Caco-2 (cell line): ENCODE results near the gene CHD9NB. TPM values are rescaled to one million over a fixed set of nuclear protein-coding genes. Genes with fewer than 3 reads are reported as not detected.
"Not testable (repeated sequence)": the region's sequence is repeated elsewhere in the genome, so short reads cannot be mapped to it uniquely, and the experiment has no call there.

Experiments used
- BruUV-seq: library from RNA; stranded (reverse); fragments of 400-500 nt; replicated peaks from 2 replicates; lab custom pipeline; 2021; lab: Mats Ljungman, UMichigan
- CTCF ChIA-PET: fragments of 300-600 bp; sonication (Branson Sonifier 250); formaldehyde crosslinking; loops from one replicate; lab custom pipeline; 2022; ENCODE audit warnings: antibody characterized with exemption; lab: Charles Lee
- POLR2A ChIA-PET: fragments of 300-600 bp; sonication (Branson Sonifier 250); formaldehyde crosslinking; loops from one replicate; lab custom pipeline; 2022; ENCODE audit warnings: antibody characterized with exemption; lab: Charles Lee
- DNase-seq, 2 experiments: peaks; one replicate each; pipeline versions ENCODE4 v3.0.0 to v3.0.0-alpha.2; 2020 to 2022
- H3K27me3 ChIP-seq: replicated peaks from 2 replicates; pipeline ENCODE4 v1.6.0; 2011; ENCODE audit warnings: low read length; ENCODE audit not compliant: control insufficient read depth, insufficient read depth
- H3K36me3 ChIP-seq: 2 replicates; pipeline ENCODE4 v1.5.1; 2011; ENCODE audit warnings: low read length; ENCODE audit not compliant: control insufficient read depth, insufficient read depth
- H3K4me1 ChIP-seq: fragments of 250-450 bp; sonication (Bioruptor Pico); 2 replicates; pipeline ENCODE4 v1.5.1; 2020; ENCODE audit warnings: mild to moderate bottlenecking
- H3K4me3 ChIP-seq: 2 replicates; pipeline ENCODE4 v1.5.1; 2011; ENCODE audit warnings: low read depth, mild to moderate bottlenecking, control low read depth, low read length
- H3K9me3 ChIP-seq: fragments of 250-450 bp; sonication (Bioruptor Pico); 2 replicates; pipeline ENCODE4 v1.5.1; 2020; ENCODE audit warnings: mild to moderate bottlenecking, moderate library complexity
- H3K27ac Mint-ChIP-seq: one replicate; pipeline ENCODE4 v1.8.0; 2022; ENCODE audit warnings: mixed read lengths; ENCODE audit not compliant: unreplicated experiment
- H3K27me3 Mint-ChIP-seq: one replicate; pipeline ENCODE4 v1.8.0; 2022; ENCODE audit warnings: mixed read lengths; ENCODE audit not compliant: insufficient read depth, unreplicated experiment
- H3K36me3 Mint-ChIP-seq: one replicate; pipeline ENCODE4 v1.8.0; 2022; ENCODE audit warnings: mild to moderate bottlenecking, mixed read lengths; ENCODE audit not compliant: insufficient read depth, unreplicated experiment
- H3K4me1 Mint-ChIP-seq: one replicate; pipeline ENCODE4 v1.8.0; 2022; ENCODE audit warnings: low read depth, mixed read lengths; ENCODE audit not compliant: unreplicated experiment
- H3K4me3 Mint-ChIP-seq: one replicate; pipeline ENCODE4 v1.8.0; 2022; ENCODE audit warnings: mild to moderate bottlenecking, moderate library complexity, mixed read lengths; ENCODE audit not compliant: unreplicated experiment
- H3K9me3 Mint-ChIP-seq: one replicate; pipeline ENCODE4 v1.8.0; 2022; ENCODE audit warnings: mixed read lengths; ENCODE audit not compliant: unreplicated experiment
- intact Hi-C: fragments of 100-400 bp; cut with micrococcal nuclease; formaldehyde crosslinking; loops from one replicate; pipeline ENCODE4 v1.10.0; 2022; ENCODE audit not compliant: unreplicated experiment
- total RNA-seq: library from RNA; stranded (reverse); gene quantifications from 2 replicates; pipeline ENCODE4 v1.2.3, GENCODE V29; 2022
- TF ChIP-seq, protein P1 (sequence below), 2 experiments: fragments of 200-600 bp in 1 of 2; IDR thresholded peaks; 1 replicate in 1 of 2; 2 replicates in 1 of 2; pipeline versions ENCODE4 v1.5.1 to v1.8.0; 2011 to 2022; ENCODE audit warnings: antibody characterized with exemption in 1 of 2, control low read depth in 1 of 2, inconsistent platforms in 1 of 2, low read depth in 1 of 2, low read length in 1 of 2, mild to moderate bottlenecking in 1 of 2, moderate library complexity in 1 of 2; ENCODE audit not compliant: insufficient read depth in 1 of 2, severe bottlenecking in 1 of 2, unreplicated experiment in 1 of 2

The CHD9NB gene
- total RNA-seq, 1 experiment from 2014 or later: not detected

DNA sequence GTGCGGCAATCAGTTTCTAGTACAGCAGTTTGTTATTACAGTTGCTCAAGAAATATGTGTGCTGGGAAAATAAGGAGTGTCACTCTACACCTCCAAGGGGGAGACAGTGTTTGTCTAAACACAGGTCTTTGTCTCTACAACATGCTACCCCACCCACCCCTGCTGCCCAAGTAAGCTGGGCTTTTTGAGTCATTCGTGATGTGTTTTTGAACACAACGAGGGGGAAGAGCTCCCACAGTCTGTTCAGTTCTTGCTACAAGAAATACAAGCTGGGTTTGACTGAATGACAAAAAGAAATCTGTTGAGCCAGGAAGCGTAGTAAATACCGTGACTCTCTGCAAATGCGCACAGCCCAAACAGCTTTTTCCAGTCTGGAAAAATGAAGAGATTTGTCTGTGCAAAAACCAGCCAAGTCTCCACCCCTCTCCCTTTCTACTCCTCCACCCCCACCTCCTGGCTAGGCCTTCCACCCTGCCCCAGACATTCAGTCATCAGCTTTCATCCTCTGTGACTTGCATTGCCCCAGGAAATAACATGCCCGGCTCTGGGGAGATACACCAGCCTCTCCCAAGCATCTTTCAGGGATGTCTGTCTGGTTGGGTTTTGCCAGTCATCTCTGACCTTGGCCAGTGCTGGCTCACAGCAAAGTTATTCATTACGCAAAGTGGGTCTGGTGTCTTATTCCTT, 27.8 kb upstream of the CHD9NB start:
- Mint-ChIP-seq H3K27ac (no peak overlapping the region), H3K4me1 (no peaks in the 10 kb centered on the region), H3K9me3 (peaks cover 16% of the 10 kb centered on the region), H3K4me3 (no peak overlapping the region), H3K36me3 (peaks cover 10% of the 10 kb centered on the region), H3K27me3 (no peaks in the 10 kb centered on the region)
- Histone ChIP-seq H3K27me3 (no peaks in the 10 kb centered on the region), H3K36me3 (no peaks in the 10 kb centered on the region; the same call in 1 of the 2 replicates), H3K4me1 (no peaks in the 10 kb centered on the region), H3K4me3 (no peak overlapping the region), H3K9me3 (peaks cover 12% of the 10 kb centered on the region)
- BruUV-seq: no TSS peak
- DNase-seq: no peak
- CTCF ChIA-PET: no interaction called here
- TF ChIP-seq, protein P1, sequence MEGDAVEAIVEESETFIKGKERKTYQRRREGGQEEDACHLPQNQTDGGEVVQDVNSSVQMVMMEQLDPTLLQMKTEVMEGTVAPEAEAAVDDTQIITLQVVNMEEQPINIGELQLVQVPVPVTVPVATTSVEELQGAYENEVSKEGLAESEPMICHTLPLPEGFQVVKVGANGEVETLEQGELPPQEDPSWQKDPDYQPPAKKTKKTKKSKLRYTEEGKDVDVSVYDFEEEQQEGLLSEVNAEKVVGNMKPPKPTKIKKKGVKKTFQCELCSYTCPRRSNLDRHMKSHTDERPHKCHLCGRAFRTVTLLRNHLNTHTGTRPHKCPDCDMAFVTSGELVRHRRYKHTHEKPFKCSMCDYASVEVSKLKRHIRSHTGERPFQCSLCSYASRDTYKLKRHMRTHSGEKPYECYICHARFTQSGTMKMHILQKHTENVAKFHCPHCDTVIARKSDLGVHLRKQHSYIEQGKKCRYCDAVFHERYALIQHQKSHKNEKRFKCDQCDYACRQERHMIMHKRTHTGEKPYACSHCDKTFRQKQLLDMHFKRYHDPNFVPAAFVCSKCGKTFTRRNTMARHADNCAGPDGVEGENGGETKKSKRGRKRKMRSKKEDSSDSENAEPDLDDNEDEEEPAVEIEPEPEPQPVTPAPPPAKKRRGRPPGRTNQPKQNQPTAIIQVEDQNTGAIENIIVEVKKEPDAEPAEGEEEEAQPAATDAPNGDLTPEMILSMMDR (IDR thresholded peaks at IDR 0.05; ENCODE audit: insufficient read depth in 1 of 2, low read depth in 1 of 2, low read length in 1 of 2, severe bottlenecking in 1 of 2, unreplicated experiment in 1 of 2): no peak
- POLR2A ChIA-PET: no interaction called here
- intact Hi-C loops: no loop called here

DNA sequence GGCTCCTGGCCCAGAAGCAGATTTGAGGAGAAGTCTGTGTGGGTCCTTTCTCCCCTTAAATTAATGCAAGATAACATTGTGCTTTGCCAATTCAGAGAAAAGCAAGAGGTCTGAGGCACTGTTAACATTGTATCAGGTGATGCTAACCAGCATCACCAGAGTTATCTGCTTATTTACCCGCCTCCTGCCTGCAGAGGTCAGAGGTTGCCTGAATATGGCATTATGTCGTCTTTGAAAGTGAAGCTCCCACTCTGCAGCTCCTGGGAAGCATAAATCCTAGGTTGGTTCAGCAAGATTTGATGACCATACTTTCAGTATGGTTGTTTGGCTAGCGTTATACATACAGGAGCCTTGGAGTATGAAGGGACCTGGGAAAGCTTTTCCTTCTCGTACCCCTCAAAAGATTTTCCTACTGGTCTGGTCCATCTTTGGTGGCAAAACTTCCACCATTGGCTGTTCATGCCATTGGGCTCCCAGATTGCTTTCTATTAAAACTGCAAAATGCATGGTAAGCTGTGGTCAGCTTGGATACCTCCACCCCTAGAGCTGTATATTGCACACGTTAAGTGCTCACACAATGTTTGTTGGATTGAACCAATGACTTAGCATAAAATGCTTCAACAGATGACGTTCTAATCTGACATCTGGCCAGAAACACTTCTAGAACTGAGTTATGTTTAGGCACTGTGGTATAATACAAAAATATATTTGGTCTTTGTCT, 26.2 kb upstream of the CHD9NB start:
- Histone ChIP-seq H3K36me3 (no peaks in the 10 kb centered on the region), H3K27me3 (no peaks in the 10 kb centered on the region), H3K4me1 (no peaks in the 10 kb centered on the region), H3K9me3 (peaks cover 20% of the 10 kb centered on the region), H3K4me3 (no peak overlapping the region)
- no TSS peak for BruUV-seq
- Mint-ChIP-seq H3K9me3 (peaks cover 19% of the 10 kb centered on the region), H3K36me3 (peaks cover 14% of the 10 kb centered on the region), H3K27me3 (no peaks in the 10 kb centered on the region), H3K4me1 (no peaks in the 10 kb centered on the region), H3K27ac (no peak overlapping the region), H3K4me3 (no peak overlapping the region)
- ChIA-PET CTCF (interaction anchor here (0.5 kb wide), 1 partner anchor 131 kb away, joined by 3 read pairs; no protein-coding TSS in a partner anchor), POLR2A (no interaction called here)
- intact Hi-C loops: no loop called here
- DNase-seq: no peak
- TF ChIP-seq, protein P1 (IDR thresholded peaks at IDR 0.05; ENCODE audit: insufficient read depth in 1 of 2, low read depth in 1 of 2, low read length in 1 of 2, severe bottlenecking in 1 of 2, unreplicated experiment in 1 of 2): no peak

DNA sequence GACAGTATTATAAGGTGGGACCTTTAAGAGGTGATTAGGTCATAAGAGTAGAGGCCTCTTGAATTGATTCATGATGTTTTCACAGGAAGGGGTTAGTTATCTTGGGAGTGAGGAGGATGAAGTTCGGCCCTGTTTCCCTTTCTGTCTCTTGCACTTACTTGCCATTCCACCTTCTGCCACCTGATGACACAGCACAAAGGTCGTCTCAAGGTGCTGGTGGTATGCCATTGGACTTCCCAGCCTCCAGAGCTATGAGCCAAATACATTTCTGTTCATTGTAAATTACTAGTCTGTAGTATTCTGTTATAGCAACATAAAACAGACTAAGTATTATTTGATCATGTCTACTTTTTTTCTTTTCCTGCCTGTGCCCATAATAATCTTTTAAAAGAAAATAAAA, 25.6 kb upstream of the CHD9NB start:
- H3K9me3 Mint-ChIP-seq: peaks cover 26% of the 10 kb centered on the region
- Histone ChIP-seq H3K9me3 (peaks cover 20% of the 10 kb centered on the region), H3K4me3 (no peak overlapping the region), H3K27me3 (no peaks in the 10 kb centered on the region), H3K4me1 (no peaks in the 10 kb centered on the region), H3K36me3 (no peaks in the 10 kb centered on the region)
- H3K4me3 Mint-ChIP-seq: no peak overlapping the region
- TF ChIP-seq, protein P1 (IDR thresholded peaks at IDR 0.05; ENCODE audit: insufficient read depth in 1 of 2, low read depth in 1 of 2, low read length in 1 of 2, severe bottlenecking in 1 of 2, unreplicated experiment in 1 of 2): no peak
- no TSS peak for BruUV-seq
- CTCF ChIA-PET: no interaction called here
- H3K4me1 Mint-ChIP-seq: no peaks in the 10 kb centered on the region
- no peak for DNase-seq
- intact Hi-C loops: no loop called here
- peaks cover 14% of the 10 kb centered on the region for H3K36me3 Mint-ChIP-seq
- H3K27me3 Mint-ChIP-seq: no peaks in the 10 kb centered on the region
- POLR2A ChIA-PET: no interaction called here
- H3K27ac Mint-ChIP-seq: no peak overlapping the region

DNA sequence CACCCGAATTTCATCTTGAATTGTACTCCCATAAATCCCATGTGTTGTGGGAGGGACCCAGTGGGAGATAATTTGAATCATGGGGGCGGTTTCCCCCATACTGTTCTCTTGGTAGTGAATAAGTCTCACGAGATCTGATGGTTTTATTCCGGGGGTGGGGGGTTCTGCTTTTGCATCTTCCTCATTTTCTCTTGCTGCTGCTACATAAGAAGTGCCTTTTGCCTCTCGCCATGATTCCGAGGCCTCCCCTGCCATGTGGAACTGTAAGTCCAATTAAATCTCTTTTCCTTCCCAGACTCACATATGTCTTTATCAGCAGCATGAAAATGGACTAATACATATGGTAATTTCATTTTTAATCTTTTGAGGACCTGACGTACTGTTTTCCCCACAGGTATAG, 22.8 kb upstream of the CHD9NB start:
- not testable (repeated sequence) for BruUV-seq

More for the DNA sequence above, 22.8 kb upstream of the CHD9NB start:
- H3K36me3 ChIP-seq, intact Hi-C loops, H3K27me3 ChIP-seq, H3K4me3 Mint-ChIP-seq, H3K4me1 ChIP-seq, DNase-seq, H3K4me3 ChIP-seq, POLR2A ChIA-PET, H3K4me1 Mint-ChIP-seq, CTCF ChIA-PET, H3K27ac Mint-ChIP-seq, H3K27me3 Mint-ChIP-seq: not testable (repeated sequence)
- Mint-ChIP-seq H3K9me3 (peaks cover 29% of the 10 kb centered on the region), H3K36me3 (peaks cover 21% of the 10 kb centered on the region)
- peaks cover 20% of the 10 kb centered on the region for H3K9me3 ChIP-seq
